MM.1S (cell line): ENCODE measurements around the gene CHAF1A.

ENCODE experiments used
- DNase-seq: peaks from one replicate; pipeline ENCODE4 v3.0.0-alpha.2; 2015
- H2AFZ ChIP-seq: fragments of 300-600 bp; sonication (generic); 2 replicates; pipeline ENCODE4 v1.6.0; 2016; ENCODE audit warnings: antibody characterized with exemption, low read length
- H3F3A ChIP-seq: fragments of 300-600 bp; sonication (generic); 2 replicates; pipeline ENCODE4 v1.6.1; 2016; ENCODE audit warnings: mild to moderate bottlenecking, antibody characterized with exemption, low read length, moderate library complexity, mixed read lengths; ENCODE audit not compliant: insufficient read depth
- H3K27ac ChIP-seq: fragments of 300-600 bp; sonication (generic); 2 replicates; pipeline ENCODE4 v1.5.1; 2016; ENCODE audit warnings: mild to moderate bottlenecking, low read length
- H3K27me3 ChIP-seq: fragments of 300-600 bp; sonication (generic); replicated peaks from 2 replicates; pipeline ENCODE4 v1.6.0; 2016; ENCODE audit warnings: low read length; ENCODE audit not compliant: insufficient read depth
- H3K36me3 ChIP-seq: fragments of 300-600 bp; sonication (generic); replicated peaks from 2 replicates; pipeline ENCODE4 v1.6.1; 2016; ENCODE audit warnings: mild to moderate bottlenecking, low read length, mixed read lengths; ENCODE audit not compliant: insufficient read depth
- H3K4me1 ChIP-seq: fragments of 300-600 bp; sonication (generic); 2 replicates; pipeline ENCODE4 v1.6.1; 2016; ENCODE audit warnings: low read length, mixed read lengths
- H3K4me2 ChIP-seq: fragments of 300-600 bp; sonication (generic); 2 replicates; pipeline ENCODE4 v1.6.0; 2016; ENCODE audit warnings: low read depth, low read length
- H3K4me3 ChIP-seq: fragments of 300-600 bp; sonication (generic); 2 replicates; pipeline ENCODE4 v1.5.1; 2016; ENCODE audit warnings: low read length, mixed read lengths
- H3K79me2 ChIP-seq: fragments of 300-600 bp; sonication (generic); 2 replicates; pipeline ENCODE4 v1.6.1; 2016; ENCODE audit warnings: mixed run types, low read length, mixed read lengths
- H3K9ac ChIP-seq: fragments of 300-600 bp; sonication (generic); 2 replicates; pipeline ENCODE4 v1.6.1; 2016; ENCODE audit warnings: low read length, mixed read lengths
- H3K9me2 ChIP-seq: fragments of 300-600 bp; sonication (generic); replicated peaks from 2 replicates; pipeline ENCODE4 v1.6.1; 2016; ENCODE audit warnings: mild to moderate bottlenecking, low read length, mixed read lengths; ENCODE audit not compliant: insufficient read depth
- H3K9me3 ChIP-seq: fragments of 300-600 bp; sonication (generic); replicated peaks from 2 replicates; pipeline ENCODE4 v1.6.1; 2016; ENCODE audit warnings: mild to moderate bottlenecking, low read length, mixed read lengths; ENCODE audit not compliant: insufficient read depth
- H4K20me1 ChIP-seq: fragments of 300-600 bp; sonication (generic); 2 replicates; pipeline ENCODE4 v1.6.1; 2016; ENCODE audit warnings: mild to moderate bottlenecking, low read length, moderate library complexity, mixed read lengths; ENCODE audit not compliant: insufficient read depth
- CTCF ChIP-seq: fragments of 300-600 bp; sonication (generic); IDR thresholded peaks from 2 replicates; pipeline ENCODE4 v1.5.1; 2016; ENCODE audit warnings: antibody characterized with exemption, low read length, mixed read lengths
- EZH2 ChIP-seq: fragments of 300-600 bp; sonication (generic); optimal IDR thresholded peaks from 2 replicates; pipeline ENCODE3; 2017; ENCODE audit warnings: low read depth, mild to moderate bottlenecking, antibody characterized with exemption, low read length, mixed read lengths
- EZH2phosphoT487 ChIP-seq: fragments of 300-600 bp; sonication (generic); IDR thresholded peaks from 2 replicates; pipeline ENCODE4 v1.6.1; 2018; ENCODE audit warnings: antibody characterized with exemption, low read length

Gene CHAF1A

GRCh38 chr19:4416268-4416667 is 13.8 kb downstream of the CHAF1A start:
- no peaks in the 10 kb centered on the region for H3K9me2 ChIP-seq
- H3K27me3 ChIP-seq, result no peaks in the 10 kb centered on the region
- no peaks in the 10 kb centered on the region for H3K9me3 ChIP-seq
- H3K4me1 ChIP-seq, result no peaks in the 10 kb centered on the region
- DNase-seq, result no peak
- H3F3A ChIP-seq, result no peaks in the 10 kb centered on the region
- peaks cover 36% of the 10 kb centered on the region for H4K20me1 ChIP-seq
- no peak overlapping the region for H3K27ac ChIP-seq
- TF ChIP-seq CTCF (no peak), EZH2phosphoT487 (no peak), EZH2 (no peak)
- H3K9ac ChIP-seq, result no peak overlapping the region
- H2AFZ ChIP-seq, result no peak overlapping the region
- no peak overlapping the region for H3K4me2 ChIP-seq
- peaks cover 81% of the 10 kb centered on the region for H3K79me2 ChIP-seq
- H3K4me3 ChIP-seq, result no peak overlapping the region
- peaks cover 10% of the 10 kb centered on the region; the same call in 1 of the 2 replicates for H3K36me3 ChIP-seq

- Histone ChIP-seq H2AFZ (no peak overlapping the region), H3K9ac (no peak overlapping the region), H3F3A (peaks cover 18% of the 10 kb centered on the region), H3K27me3 (no peaks in the 10 kb centered on the region), H3K36me3 (peaks cover 9% of the 10 kb centered on the region), H3K4me2 (peak overlapping the region; percentile 30; the same call in 1 of the 2 replicates), H3K9me2 (no peaks in the 10 kb centered on the region), H4K20me1 (peaks cover 21% of the 10 kb centered on the region), H3K27ac (peak overlapping the region; percentile 5; the same call in 1 of the 2 replicates), H3K4me3 (no peak overlapping the region), H3K9me3 (no peaks in the 10 kb centered on the region), H3K4me1 (peaks cover 22% of the 10 kb centered on the region), H3K79me2 (peaks cover 37% of the 10 kb centered on the region)
- peak; percentile 80 for DNase-seq
- no peak for TF ChIP-seq EZH2
- TF ChIP-seq EZH2phosphoT487, result no peak
- no peak for TF ChIP-seq CTCF
These were observed 21.1 kb downstream of the CHAF1A start for GRCh38 chr19:4423416-4424126.

- TF ChIP-seq CTCF (no peak), EZH2 (no peak), EZH2phosphoT487 (no peak)
- H3K9me3 ChIP-seq, result no peaks in the 10 kb centered on the region
- no peak overlapping the region for H3K4me3 ChIP-seq
- no peaks in the 10 kb centered on the region for H3K9me2 ChIP-seq
- no peaks in the 10 kb centered on the region for H3K27me3 ChIP-seq
- H3F3A ChIP-seq, result peaks cover 18% of the 10 kb centered on the region
- H3K4me1 ChIP-seq, result peaks cover 22% of the 10 kb centered on the region
- H3K79me2 ChIP-seq, result peaks cover 31% of the 10 kb centered on the region
- H3K4me2 ChIP-seq, result no peak overlapping the region
- no peak overlapping the region for H2AFZ ChIP-seq
- H4K20me1 ChIP-seq, result peaks cover 19% of the 10 kb centered on the region
- peaks cover 14% of the 10 kb centered on the region for H3K36me3 ChIP-seq
- H3K27ac ChIP-seq, result no peak overlapping the region
- H3K9ac ChIP-seq, result no peak overlapping the region
- no peak for DNase-seq
These were observed 23.1 kb downstream of the CHAF1A start for GRCh38 chr19:4425537-4425936.
